ENCODE data around the gene NRDE2.

NRDE2 gene

GRCh38 chr14:90274019-90274418 lies 57.7 kb downstream of the NRDE2 start:
- TF ChIP-seq EZH2phosphoT487 (conservative IDR thresholded peaks at IDR 0.05; ENCODE audit: low read length) (no peak), CTCF (IDR thresholded peaks at IDR 0.05; ENCODE audit: insufficient read depth, low read length, poor library complexity, severe bottlenecking) (no peak)
- Histone ChIP-seq H3K9me2 (replicated peaks; ENCODE audit: insufficient read depth, low read length) (no peaks in the 10 kb centered on the region), H3F3A (ENCODE audit: insufficient read depth) (no peaks in the 10 kb centered on the region), H3K4me3 (ENCODE audit: insufficient read depth, low read length, poor library complexity, severe bottlenecking) (no peak overlapping the region), H3K27ac (ENCODE audit: low read depth, low read length) (no peak overlapping the region), H4K20me1 (ENCODE audit: low read depth, low read length) (no peaks in the 10 kb centered on the region), H3K36me3 (ENCODE audit: low read length) (peaks cover 17% of the 10 kb centered on the region; the same call in 1 of the 2 replicates), H3K79me2 (ENCODE audit: insufficient read depth, low read length) (no peaks in the 10 kb centered on the region), H3K9ac (ENCODE audit: low read length) (no peak overlapping the region), H3K4me2 (ENCODE audit: low read depth, low read length, poor library complexity, severe bottlenecking) (no peak overlapping the region), H3K27me3 (ENCODE audit: low read length) (no peaks in the 10 kb centered on the region), H3K9me3 (ENCODE audit: insufficient read depth, low read length) (no peaks in the 10 kb centered on the region), H2AFZ (ENCODE audit: low read depth, low read length, severe bottlenecking) (no peak overlapping the region)

- peaks cover 17% of the 10 kb centered on the region; the same call in 1 of the 2 replicates for H3K36me3 ChIP-seq (ENCODE audit: low read length)
Measured at GRCh38 chr14:90273532-90273931, 58.2 kb downstream of the NRDE2 start.

DNA sequence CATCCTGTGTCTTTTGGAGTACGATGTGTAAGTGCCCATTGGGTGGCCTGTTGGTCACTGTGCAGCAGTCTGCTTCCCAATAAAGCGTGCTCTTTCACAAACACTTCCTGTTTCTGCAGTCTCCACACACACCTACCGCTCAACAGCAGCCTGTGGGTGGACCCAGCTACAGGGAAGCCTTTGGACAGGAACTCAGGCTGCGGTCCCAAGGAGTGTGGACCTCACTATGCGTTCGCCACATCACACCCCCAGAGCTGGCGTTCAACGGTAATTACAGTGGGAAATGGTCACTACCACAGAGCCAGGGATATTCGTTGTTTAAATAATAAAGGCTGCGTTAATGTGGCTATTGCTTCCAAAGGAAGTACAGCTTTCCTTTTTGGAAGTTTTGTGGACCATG lies 59.2 kb downstream of the NRDE2 start:
- Histone ChIP-seq H3K27ac (ENCODE audit: low read depth, low read length) (no peak overlapping the region), H3F3A (ENCODE audit: insufficient read depth) (no peaks in the 10 kb centered on the region), H3K36me3 (ENCODE audit: low read length) (peaks cover 17% of the 10 kb centered on the region; the same call in 1 of the 2 replicates), H4K20me1 (ENCODE audit: low read depth, low read length) (no peaks in the 10 kb centered on the region), H3K4me3 (ENCODE audit: insufficient read depth, low read length, poor library complexity, severe bottlenecking) (no peak overlapping the region), H3K27me3 (ENCODE audit: low read length) (no peaks in the 10 kb centered on the region), H3K4me2 (ENCODE audit: low read depth, low read length, poor library complexity, severe bottlenecking) (no peak overlapping the region), H2AFZ (ENCODE audit: low read depth, low read length, severe bottlenecking) (no peak overlapping the region), H3K9me3 (ENCODE audit: insufficient read depth, low read length) (no peaks in the 10 kb centered on the region), H3K9me2 (replicated peaks; ENCODE audit: insufficient read depth, low read length) (no peaks in the 10 kb centered on the region), H3K9ac (ENCODE audit: low read length) (no peak overlapping the region), H3K79me2 (ENCODE audit: insufficient read depth, low read length) (no peaks in the 10 kb centered on the region)
- no peak for TF ChIP-seq EZH2phosphoT487 (conservative IDR thresholded peaks at IDR 0.05; ENCODE audit: low read length)
- TF ChIP-seq CTCF (IDR thresholded peaks at IDR 0.05; ENCODE audit: insufficient read depth, low read length, poor library complexity, severe bottlenecking): no peak

More at GRCh38 chr14:90273532-90273931, 58.2 kb downstream of the NRDE2 start:
- no peaks in the 10 kb centered on the region for H3K27me3 ChIP-seq (ENCODE audit: low read length)
- H3K27ac ChIP-seq (ENCODE audit: low read depth, low read length): no peak overlapping the region
- H3K4me3 ChIP-seq (ENCODE audit: insufficient read depth, low read length, poor library complexity, severe bottlenecking): no peak overlapping the region
- no peak for TF ChIP-seq EZH2phosphoT487 (conservative IDR thresholded peaks at IDR 0.05; ENCODE audit: low read length)
- TF ChIP-seq CTCF (IDR thresholded peaks at IDR 0.05; ENCODE audit: insufficient read depth, low read length, poor library complexity, severe bottlenecking): no peak
- no peaks in the 10 kb centered on the region for H3K9me2 ChIP-seq (replicated peaks; ENCODE audit: insufficient read depth, low read length)
- no peaks in the 10 kb centered on the region for H4K20me1 ChIP-seq (ENCODE audit: low read depth, low read length)
- H3K4me2 ChIP-seq (ENCODE audit: low read depth, low read length, poor library complexity, severe bottlenecking): no peak overlapping the region
- H2AFZ ChIP-seq (ENCODE audit: low read depth, low read length, severe bottlenecking): no peak overlapping the region
- no peak overlapping the region for H3K9ac ChIP-seq (ENCODE audit: low read length)
- H3F3A ChIP-seq (ENCODE audit: insufficient read depth): no peaks in the 10 kb centered on the region
- no peaks in the 10 kb centered on the region for H3K79me2 ChIP-seq (ENCODE audit: insufficient read depth, low read length)
- H3K9me3 ChIP-seq (ENCODE audit: insufficient read depth, low read length): no peaks in the 10 kb centered on the region
